Psoas muscle (tissue), 8 donors: ENCODE data around the gene NCOA7. TPM values are rescaled to one million over a fixed set of nuclear protein-coding genes. Genes with fewer than 3 reads are reported as not detected.

Source experiments
- ATAC-seq, 4 donors: fragments of 200-7000 bp; cut with Tn5 transposase; one replicate each; pipeline ENCODE4 v1.9.1; 2020; ENCODE audit warnings: moderate library complexity in 3 of 4, mild to moderate bottlenecking in 2 of 4
- DNase-seq, 2 donors: peaks; one replicate each; pipeline ENCODE4 v3.0.0-alpha.2; 2020
- H3K27ac ChIP-seq: fragments of 200-600 bp; one replicate; pipeline ENCODE4 v1.8.0; 2022
- H3K27me3 ChIP-seq, 3 donors: fragments of 200-600 bp in 1 of 3; one replicate each; pipeline versions ENCODE4 v1.6.1 to v1.8.0; 2013 to 2022; ENCODE audit warnings: low read length in 2 of 3, mild to moderate bottlenecking in 2 of 3, moderate library complexity in 1 of 3; ENCODE audit not compliant: insufficient read depth in 3 of 3
- H3K36me3 ChIP-seq, 2 donors: fragments of 200-600 bp in 1 of 2; one replicate each; pipeline versions ENCODE4 v1.6.1 to v1.8.0; 2013 to 2022; ENCODE audit warnings: low read depth in 1 of 2, mild to moderate bottlenecking in 1 of 2, moderate library complexity in 1 of 2; ENCODE audit not compliant: insufficient read depth in 1 of 2
- H3K4me1 ChIP-seq: fragments of 200-600 bp; one replicate; pipeline ENCODE4 v1.8.0; 2022
- H3K4me3 ChIP-seq: fragments of 200-600 bp; one replicate; pipeline ENCODE4 v1.8.0; 2022; ENCODE audit warnings: mild to moderate bottlenecking
- H3K9me3 ChIP-seq: fragments of 200-600 bp; one replicate; pipeline ENCODE4 v1.8.0; 2022
- WGBS, 3 donors: extraction: QIAGEN DNeasy Blood & Tissue Kit; methylation state at CpG; one replicate each; pipeline versions ENCODE4 v1.1.6 to v1.1.7; 2013; 5-methylcytosine and 5-hydroxymethylcytosine counted together
- intact Hi-C, 2 donors: fragments of 100-400 bp; cut with DNase I; formaldehyde crosslinking; loops; one replicate each; pipeline versions ENCODE4 v1.11.0 to v1.14.2; 2022
- polyA plus RNA-seq, 3 donors: library from polyadenylated mRNA; stranded (reverse); fragments of 200-250 nt; gene quantifications; one replicate each; pipeline ENCODE4 v1.2.3, GENCODE V29; 2013
- total RNA-seq, 4 donors: library from RNA; stranded (reverse); fragmentation: NEBNext Ultra II Directional in 2 of 4; extraction: Animal tissue kit (Norgen Biotek cat#: 25700) in 2 of 4; gene quantifications; one replicate each; pipeline versions ENCODE4 v1.2.1 to v1.2.4, GENCODE V29; 2021 to 2023
- TF ChIP-seq, protein P1 (sequence below): fragments of 200-600 bp; IDR thresholded peaks from one replicate; pipeline ENCODE4 v1.8.0; 2022; ENCODE audit warnings: antibody characterized with exemption
- donor health status: healthy with polysubstance abuse.
- donor health status: DM: no; HTN: no; CAD: no; lungs with moderate emphysema.
- donor health status: Bipolar disorder and iron deficiency.
- donor health status: healthy.
- donor health status: DM: yes; HTN: yes; CAD: no.
- donor health status: DM: no; HTN: no; CAD: no.
- donor health status: DM: no; HTN: no; CAD: no.
- donor health status: DM: yes; HTN: yes; CAD: no.

Gene NCOA7
- total and polyA plus RNA-seq, 7 donors = 3.1 to 22.5 (median 8.2) TPM

DNA sequence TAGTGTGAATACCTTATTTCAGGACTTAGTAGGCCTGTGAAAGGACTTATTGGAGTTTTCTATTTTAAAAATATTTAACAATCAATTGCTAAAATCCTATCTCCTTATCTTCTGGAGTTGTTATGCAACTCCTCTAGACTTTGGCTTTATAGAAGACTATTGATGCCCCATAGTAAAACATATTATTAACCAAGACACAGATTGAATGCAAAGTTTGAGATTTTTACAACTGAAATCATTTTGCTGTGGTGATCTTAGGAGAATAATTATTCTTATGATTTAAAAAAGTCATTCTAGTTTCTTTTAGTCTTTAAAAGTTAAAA, 36.9 kb upstream of the NCOA7 start:
- H3K27me3 ChIP-seq = no peaks in the 10 kb centered on the region
- no peak for DNase-seq
- no peaks in the 10 kb centered on the region for H3K4me1 ChIP-seq
- TF ChIP-seq, protein P1, sequence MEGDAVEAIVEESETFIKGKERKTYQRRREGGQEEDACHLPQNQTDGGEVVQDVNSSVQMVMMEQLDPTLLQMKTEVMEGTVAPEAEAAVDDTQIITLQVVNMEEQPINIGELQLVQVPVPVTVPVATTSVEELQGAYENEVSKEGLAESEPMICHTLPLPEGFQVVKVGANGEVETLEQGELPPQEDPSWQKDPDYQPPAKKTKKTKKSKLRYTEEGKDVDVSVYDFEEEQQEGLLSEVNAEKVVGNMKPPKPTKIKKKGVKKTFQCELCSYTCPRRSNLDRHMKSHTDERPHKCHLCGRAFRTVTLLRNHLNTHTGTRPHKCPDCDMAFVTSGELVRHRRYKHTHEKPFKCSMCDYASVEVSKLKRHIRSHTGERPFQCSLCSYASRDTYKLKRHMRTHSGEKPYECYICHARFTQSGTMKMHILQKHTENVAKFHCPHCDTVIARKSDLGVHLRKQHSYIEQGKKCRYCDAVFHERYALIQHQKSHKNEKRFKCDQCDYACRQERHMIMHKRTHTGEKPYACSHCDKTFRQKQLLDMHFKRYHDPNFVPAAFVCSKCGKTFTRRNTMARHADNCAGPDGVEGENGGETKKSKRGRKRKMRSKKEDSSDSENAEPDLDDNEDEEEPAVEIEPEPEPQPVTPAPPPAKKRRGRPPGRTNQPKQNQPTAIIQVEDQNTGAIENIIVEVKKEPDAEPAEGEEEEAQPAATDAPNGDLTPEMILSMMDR = no peak
- peak overlapping the region; percentile 89 for H3K4me3 ChIP-seq
- no peaks in the 10 kb centered on the region for H3K9me3 ChIP-seq
- H3K27ac ChIP-seq = no peak overlapping the region
- intact Hi-C loops = loop anchor here (5.0 to 10.0 kb wide), 2 partner anchors 239 to 442 kb away; no protein-coding TSS in a partner anchor
- ATAC-seq = no peak
- H3K36me3 ChIP-seq = peaks cover 7 to 71% of the 10 kb centered on the region in 2 donors

DNA sequence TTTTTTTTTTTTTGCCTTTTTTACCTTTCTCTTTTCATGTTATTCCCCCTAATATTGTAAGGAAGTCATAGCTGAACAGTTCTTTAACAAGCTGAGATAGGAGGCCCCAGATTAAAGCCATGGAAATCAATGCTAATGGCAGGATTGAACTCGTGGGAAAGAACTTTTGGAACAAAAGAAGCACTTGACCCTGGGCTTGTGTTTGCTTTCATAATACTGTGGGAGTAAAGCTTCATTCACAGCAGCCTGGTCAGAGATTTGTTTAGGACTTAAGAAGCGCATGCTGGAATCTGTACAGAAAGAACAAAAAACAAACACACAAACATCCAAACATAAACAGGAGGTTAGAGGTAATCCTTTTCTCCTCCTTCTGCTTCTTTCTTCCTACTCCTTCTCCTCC, 36.2 kb upstream of the NCOA7 start:
- DNase-seq = no peak
- ATAC-seq = no peak
- no peak overlapping the region for H3K27ac ChIP-seq
- intact Hi-C loops = loop anchor here (5.0 to 10.0 kb wide), 2 partner anchors 240 to 442 kb away; no protein-coding TSS in a partner anchor
- H3K9me3 ChIP-seq = no peaks in the 10 kb centered on the region
- peaks cover 10 to 78% of the 10 kb centered on the region in 2 donors for H3K36me3 ChIP-seq
- no peaks in the 10 kb centered on the region for H3K27me3 ChIP-seq
- no peak overlapping the region for H3K4me3 ChIP-seq
- H3K4me1 ChIP-seq = no peaks in the 10 kb centered on the region
- TF ChIP-seq, protein P1 = no peak
- WGBS, 3 donors = 62 to 81% (median 67%) methylated on average over 2 of the region's 2 CpGs

DNA sequence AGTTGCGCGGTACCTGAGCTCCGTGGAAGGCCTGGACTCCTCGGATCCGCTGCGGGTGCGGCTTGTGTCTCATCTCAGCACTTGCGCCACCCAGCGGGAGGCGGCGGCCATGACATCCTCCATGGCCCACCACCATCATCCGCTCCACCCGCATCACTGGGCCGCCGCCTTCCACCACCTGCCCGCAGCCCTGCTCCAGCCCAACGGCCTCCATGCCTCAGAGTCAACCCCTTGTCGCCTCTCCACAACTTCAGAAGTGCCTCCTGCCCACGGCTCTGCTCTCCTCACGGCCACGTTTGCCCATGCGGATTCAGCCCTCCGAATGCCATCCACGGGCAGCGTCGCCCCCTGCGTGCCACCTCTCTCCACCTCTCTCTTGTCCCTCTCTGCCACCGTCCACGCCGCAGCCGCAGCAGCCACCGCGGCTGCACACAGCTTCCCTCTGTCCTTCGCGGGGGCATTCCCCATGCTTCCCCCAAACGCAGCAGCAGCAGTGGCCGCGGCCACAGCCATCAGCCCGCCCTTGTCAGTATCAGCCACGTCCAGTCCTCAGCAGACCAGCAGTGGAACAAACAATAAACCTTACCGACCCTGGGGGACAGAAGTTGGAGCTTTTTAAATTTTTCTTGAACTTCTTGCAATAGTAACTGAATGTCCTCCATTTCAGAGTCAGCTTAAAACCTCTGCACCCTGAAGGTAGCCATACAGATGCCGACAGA, 31.4 kb upstream of the NCOA7 start:
- Histone ChIP-seq H3K27ac (no peak overlapping the region), H3K4me1 (no peaks in the 10 kb centered on the region), H3K9me3 (no peaks in the 10 kb centered on the region), H3K4me3 (no peak overlapping the region), H3K36me3 (peaks cover 10 to 71% of the 10 kb centered on the region in 2 donors), H3K27me3 (no peaks in the 10 kb centered on the region)
- 88 to 91% (median 90%) methylated on average over 42 of the region's 42 CpGs for WGBS, 3 donors
- intact Hi-C loops = loop anchor here in 1 of 2 donors (10.0 kb wide), 1 partner anchor 245 kb away; no protein-coding TSS in a partner anchor
- TF ChIP-seq, protein P1 = no peak
- DNase-seq = no peak
- peak in 2 of 4 donors; percentile 14 to 41 for ATAC-seq

DNA sequence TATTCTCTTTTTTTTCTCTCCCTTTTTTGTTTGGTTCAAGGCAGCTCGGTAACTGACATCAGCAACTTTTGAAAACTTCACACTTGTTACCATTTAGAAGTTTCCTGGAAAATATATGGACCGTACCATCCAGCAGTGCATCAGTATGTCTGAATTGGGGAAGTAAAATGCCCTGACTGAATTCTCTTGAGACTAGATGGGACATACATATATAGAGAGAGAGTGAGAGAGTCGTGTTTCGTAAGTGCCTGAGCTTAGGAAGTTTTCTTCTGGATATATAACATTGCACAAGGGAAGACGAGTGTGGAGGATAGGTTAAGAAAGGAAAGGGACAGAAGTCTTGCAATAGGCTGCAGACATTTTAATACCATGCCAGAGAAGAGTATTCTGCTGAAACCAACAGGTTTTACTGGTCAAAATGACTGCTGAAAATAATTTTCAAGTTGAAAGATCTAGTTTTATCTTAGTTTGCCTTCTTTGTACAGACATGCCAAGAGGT, 30.8 kb upstream of the NCOA7 start:
- Histone ChIP-seq H3K9me3 (no peaks in the 10 kb centered on the region), H3K27me3 (no peaks in the 10 kb centered on the region), H3K36me3 (peaks cover 10 to 64% of the 10 kb centered on the region in 2 donors), H3K4me1 (no peaks in the 10 kb centered on the region), H3K4me3 (no peak overlapping the region), H3K27ac (no peak overlapping the region)
- no peak for DNase-seq
- whole genome bisulfite sequencing, 3 donors = 65 to 76% (median 76%) methylated on average over 5 of the region's 5 CpGs
- intact Hi-C loops = loop anchor here (10.0 kb wide), 2 partner anchors 245 to 605 kb away; partner anchors contain the start of gene TPD52L1 (in 1 of the 2)
- TF ChIP-seq, protein P1 = no peak
- ATAC-seq = no peak
